SK-N-MC (cell line): ENCODE data around the gene HDAC4.

Experiments used
- DNase-seq: peaks from one replicate; pipeline ENCODE4 v3.0.0-alpha.2; 2011; ENCODE audit warnings: low read depth, low spot score
- H3K27ac ChIP-seq: fragments of 200-600 bp; sonication (generic); 2 replicates; pipeline ENCODE4 v1.5.1; 2016; ENCODE audit warnings: mixed run types
- H3K36me3 ChIP-seq: fragments of 200-600 bp; sonication (generic); 2 replicates; pipeline ENCODE4 v1.6.1; 2017; ENCODE audit warnings: antibody characterized with exemption, low read length, mixed read lengths; ENCODE audit not compliant: insufficient read depth
- H3K4me3 ChIP-seq: fragments of 200-600 bp; sonication (generic); 2 replicates; pipeline ENCODE4 v1.5.1; 2016
- H3K9ac ChIP-seq: fragments of 200-600 bp; sonication (generic); 2 replicates; pipeline ENCODE4 v1.8.0; 2017; ENCODE audit warnings: mixed run types, mixed read lengths; ENCODE audit not compliant: insufficient read length
- H3K9me3 ChIP-seq: fragments of 200-600 bp; sonication (generic); 2 replicates; pipeline ENCODE4 v1.6.1; 2017; ENCODE audit warnings: low read depth, mild to moderate bottlenecking, antibody characterized with exemption, low read length, moderate library complexity, mixed read lengths
- EZH2 ChIP-seq: fragments of 200-600 bp; sonication (generic); IDR thresholded peaks from one replicate; pipeline ENCODE4 v1.6.1; 2017; ENCODE audit warnings: antibody characterized with exemption
- FOXP2 ChIP-seq: optimal IDR thresholded peaks from 2 replicates; pipeline ENCODE3; 2011; ENCODE audit warnings: mild to moderate bottlenecking, moderate library complexity; ENCODE audit not compliant: insufficient read depth; ENCODE audit errors: extremely low read length, control extremely low read depth
- POLR2AphosphoS5 ChIP-seq: IDR thresholded peaks from 2 replicates; pipeline ENCODE4 v1.6.1; 2012; ENCODE audit warnings: mild to moderate bottlenecking, low read depth, low read length, borderline replicate concordance

HDAC4 gene

DNA sequence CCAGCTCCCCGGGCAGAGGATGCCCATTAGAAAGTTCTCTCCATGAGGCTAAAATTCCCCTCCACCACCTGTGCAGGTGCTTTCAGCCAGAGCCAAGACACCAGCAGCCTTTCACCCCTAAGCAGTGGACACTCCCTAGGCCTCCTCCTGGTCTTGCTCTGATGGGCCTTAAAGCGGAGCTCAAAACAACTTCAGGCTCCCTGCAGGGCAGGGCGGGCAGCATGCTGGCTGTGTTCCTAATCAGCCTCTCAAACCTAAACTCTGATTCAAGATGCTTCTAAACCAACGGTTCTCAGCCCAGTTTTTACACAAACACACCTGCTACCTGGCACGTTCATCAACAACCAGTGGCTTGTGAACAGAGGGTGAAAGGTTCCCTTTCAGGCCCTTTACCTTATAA lies 298.6 kb downstream of the HDAC4 start:
- Histone ChIP-seq H3K9me3 (no peaks in the 10 kb centered on the region), H3K36me3 (no peaks in the 10 kb centered on the region), H3K4me3 (no peak overlapping the region), H3K9ac (no peak overlapping the region), H3K27ac (no peak overlapping the region)
- no peak for TF ChIP-seq FOXP2
- TF ChIP-seq EZH2 = no peak
- no peak for TF ChIP-seq POLR2AphosphoS5
- DNase-seq = no peak

DNA sequence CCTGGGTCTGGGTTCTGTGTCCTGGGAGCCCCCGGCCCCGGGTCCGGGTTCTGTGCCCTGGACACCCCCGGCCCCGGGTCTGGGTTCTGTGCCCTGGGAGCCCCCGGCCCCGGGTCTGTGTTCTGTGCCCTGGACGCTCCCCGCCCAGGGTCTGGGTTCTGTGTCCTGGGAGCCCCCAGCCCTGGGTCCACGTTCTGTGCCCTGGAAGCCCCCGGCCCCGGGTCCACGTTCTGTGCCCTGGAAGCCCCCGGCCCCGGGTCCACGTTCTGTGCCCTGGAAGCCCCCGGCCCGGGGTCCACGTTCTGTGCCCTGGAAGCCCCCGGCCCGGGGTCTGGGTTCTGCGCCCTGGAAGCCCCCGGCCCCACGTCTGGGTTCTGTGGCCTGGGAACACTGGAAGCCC lies 299.0 kb downstream of the HDAC4 start:
- no peak for DNase-seq
- no peak for TF ChIP-seq POLR2AphosphoS5
- no peak for TF ChIP-seq EZH2
- no peak for TF ChIP-seq FOXP2
- Histone ChIP-seq H3K36me3 (no peaks in the 10 kb centered on the region), H3K4me3 (no peak overlapping the region), H3K9ac (no peak overlapping the region), H3K27ac (no peak overlapping the region), H3K9me3 (no peaks in the 10 kb centered on the region)

DNA sequence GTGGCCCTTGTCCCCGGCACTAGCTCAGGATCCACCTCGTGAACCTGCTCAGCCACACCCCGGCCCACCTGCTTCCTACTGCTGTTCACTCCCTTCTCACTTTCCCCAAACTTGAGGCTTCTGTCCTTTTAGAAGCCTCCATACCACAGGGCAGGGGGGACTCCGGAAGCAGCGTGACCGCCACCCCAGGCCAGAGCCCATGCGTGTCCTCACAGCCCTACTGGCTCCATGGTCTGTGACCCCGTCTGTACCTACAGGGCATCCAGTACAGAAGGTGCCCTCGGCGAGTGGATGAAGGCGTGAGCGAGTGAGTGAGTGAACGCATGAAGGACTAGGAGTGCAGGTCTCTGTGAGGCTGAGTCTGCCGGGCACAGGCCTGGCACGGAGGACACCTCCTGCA lies 299.7 kb downstream of the HDAC4 start:
- no peak for DNase-seq
- H3K9me3 ChIP-seq = no peaks in the 10 kb centered on the region
- no peak overlapping the region for H3K9ac ChIP-seq
- no peak overlapping the region for H3K4me3 ChIP-seq
- TF ChIP-seq FOXP2 = no peak
- TF ChIP-seq EZH2 = no peak
- no peak for TF ChIP-seq POLR2AphosphoS5
- no peak overlapping the region for H3K27ac ChIP-seq
- no peaks in the 10 kb centered on the region for H3K36me3 ChIP-seq

DNA sequence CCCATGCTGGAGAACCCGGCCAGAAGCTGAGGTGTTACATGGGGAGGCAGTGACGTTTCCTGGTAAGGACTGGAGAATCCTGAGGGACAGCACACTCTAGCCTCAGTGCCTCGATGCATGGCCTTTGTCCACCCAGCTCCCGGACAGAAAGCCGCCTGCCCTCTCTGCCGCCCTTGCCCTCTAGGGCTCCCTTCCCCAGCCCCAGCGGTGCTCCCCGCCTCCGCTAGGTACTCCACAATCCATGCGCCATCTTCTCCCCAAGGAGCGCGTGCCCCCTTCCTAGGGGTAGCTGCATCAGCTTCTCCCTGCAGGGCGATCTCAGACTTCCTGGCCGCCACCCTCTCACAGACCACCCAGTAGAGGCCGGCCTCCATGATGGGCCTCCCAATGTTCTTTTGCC lies 301.3 kb downstream of the HDAC4 start:
- H3K9me3 ChIP-seq = no peaks in the 10 kb centered on the region
- H3K4me3 ChIP-seq = no peak overlapping the region
- H3K9ac ChIP-seq = no peak overlapping the region
- H3K27ac ChIP-seq = no peak overlapping the region
- DNase-seq = no peak
- H3K36me3 ChIP-seq = no peaks in the 10 kb centered on the region
- TF ChIP-seq POLR2AphosphoS5 = no peak
- no peak for TF ChIP-seq FOXP2
- TF ChIP-seq EZH2 = no peak

DNA sequence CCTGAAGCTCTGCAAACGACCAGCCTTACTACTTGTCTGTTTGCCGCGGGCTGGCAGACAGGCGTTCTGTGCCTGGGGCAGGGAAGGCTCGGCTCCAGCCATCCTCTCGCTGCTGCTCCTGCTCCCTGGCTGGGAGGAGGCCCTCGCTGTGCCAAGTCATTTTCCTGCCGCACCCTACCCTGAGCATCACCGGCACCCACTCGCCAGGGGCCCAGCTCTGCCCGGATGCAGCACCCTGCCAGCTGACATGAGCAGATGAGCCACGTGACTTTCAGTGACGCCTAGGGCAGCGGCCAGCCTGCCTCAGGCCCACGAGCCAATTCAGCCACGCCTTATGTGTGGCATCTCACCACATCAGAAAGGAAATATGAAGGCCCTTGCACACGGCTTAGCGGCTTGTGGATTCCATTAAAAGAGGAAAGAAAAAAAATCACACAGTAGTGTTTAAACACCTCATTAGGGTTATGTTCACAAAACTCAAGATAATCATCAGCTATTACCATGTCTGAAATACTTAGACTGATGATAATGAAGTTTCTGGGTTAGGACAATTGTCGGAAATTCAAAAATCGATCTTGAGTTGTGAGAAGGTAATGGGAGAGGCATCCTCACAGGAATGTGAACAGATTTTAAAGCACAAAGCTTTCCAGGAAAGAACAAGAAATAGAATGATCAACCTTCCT lies 302.4 kb downstream of the HDAC4 start:
- TF ChIP-seq POLR2AphosphoS5 (no peak), FOXP2 (no peak), EZH2 (no peak)
- Histone ChIP-seq H3K4me3 (no peak overlapping the region), H3K9ac (no peak overlapping the region), H3K27ac (no peak overlapping the region), H3K36me3 (no peaks in the 10 kb centered on the region), H3K9me3 (no peaks in the 10 kb centered on the region)
- no peak for DNase-seq

DNA sequence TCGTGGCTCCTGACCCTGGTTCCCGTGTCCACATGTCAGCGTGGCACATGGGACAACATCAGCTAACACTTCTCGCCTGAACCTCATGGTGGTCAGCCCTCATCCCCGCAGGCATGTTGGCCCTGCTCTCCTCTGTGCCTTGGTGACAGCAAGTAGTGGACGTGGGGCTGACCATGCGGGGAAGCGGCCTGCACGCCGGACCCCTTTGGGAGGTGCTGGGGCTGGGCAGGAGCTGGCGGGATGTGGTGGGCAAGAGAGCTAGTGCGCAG lies 303.5 kb downstream of the HDAC4 start:
- no peak for TF ChIP-seq EZH2
- TF ChIP-seq POLR2AphosphoS5 = no peak
- no peak for TF ChIP-seq FOXP2
- H3K27ac ChIP-seq = no peak overlapping the region
- H3K4me3 ChIP-seq = no peak overlapping the region
- no peak overlapping the region for H3K9ac ChIP-seq
- no peaks in the 10 kb centered on the region for H3K9me3 ChIP-seq
- H3K36me3 ChIP-seq = no peaks in the 10 kb centered on the region
- no peak for DNase-seq

DNA sequence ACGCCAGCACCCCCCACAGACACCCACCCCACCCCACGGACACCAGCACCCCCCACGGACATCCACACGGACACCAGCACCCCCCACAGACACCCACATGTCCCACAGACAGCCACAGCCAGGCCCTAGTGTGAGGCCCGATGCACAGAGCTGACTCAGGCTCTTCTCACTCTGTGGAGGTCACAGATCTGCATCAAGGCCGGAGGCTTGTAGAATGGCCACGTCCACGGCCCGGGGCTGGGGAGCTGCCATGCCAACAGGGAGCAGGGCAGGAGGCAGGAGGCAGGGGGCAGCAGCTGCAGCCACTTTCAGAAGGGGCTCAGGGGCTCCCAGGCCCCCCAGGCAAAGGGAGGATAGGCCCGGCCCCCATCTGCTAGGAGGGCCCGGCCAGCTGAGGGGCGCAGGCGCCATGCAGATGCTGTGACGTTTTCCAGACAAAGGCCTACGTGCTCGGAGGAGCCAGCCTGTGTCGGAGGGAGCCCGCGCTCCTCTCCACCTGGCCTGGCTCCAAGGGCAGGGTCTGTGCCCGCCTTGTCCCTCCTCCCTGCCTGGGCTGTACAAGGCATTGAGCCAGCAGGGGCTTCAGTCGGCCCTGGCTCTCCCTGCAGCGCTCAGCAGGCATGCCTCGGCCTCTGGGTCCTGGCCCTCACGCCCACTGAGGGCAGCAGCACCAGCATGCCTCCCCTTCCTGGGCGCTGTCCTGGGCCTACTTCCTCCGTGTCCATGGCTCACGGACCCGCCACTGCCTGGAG lies 304.0 kb downstream of the HDAC4 start:
- H3K36me3 ChIP-seq = no peaks in the 10 kb centered on the region
- no peak overlapping the region for H3K27ac ChIP-seq
- no peak for DNase-seq
- H3K9ac ChIP-seq = no peak overlapping the region
- no peak for TF ChIP-seq EZH2
- no peak for TF ChIP-seq FOXP2
- no peak for TF ChIP-seq POLR2AphosphoS5
- H3K9me3 ChIP-seq = no peaks in the 10 kb centered on the region
- no peak overlapping the region for H3K4me3 ChIP-seq

DNA sequence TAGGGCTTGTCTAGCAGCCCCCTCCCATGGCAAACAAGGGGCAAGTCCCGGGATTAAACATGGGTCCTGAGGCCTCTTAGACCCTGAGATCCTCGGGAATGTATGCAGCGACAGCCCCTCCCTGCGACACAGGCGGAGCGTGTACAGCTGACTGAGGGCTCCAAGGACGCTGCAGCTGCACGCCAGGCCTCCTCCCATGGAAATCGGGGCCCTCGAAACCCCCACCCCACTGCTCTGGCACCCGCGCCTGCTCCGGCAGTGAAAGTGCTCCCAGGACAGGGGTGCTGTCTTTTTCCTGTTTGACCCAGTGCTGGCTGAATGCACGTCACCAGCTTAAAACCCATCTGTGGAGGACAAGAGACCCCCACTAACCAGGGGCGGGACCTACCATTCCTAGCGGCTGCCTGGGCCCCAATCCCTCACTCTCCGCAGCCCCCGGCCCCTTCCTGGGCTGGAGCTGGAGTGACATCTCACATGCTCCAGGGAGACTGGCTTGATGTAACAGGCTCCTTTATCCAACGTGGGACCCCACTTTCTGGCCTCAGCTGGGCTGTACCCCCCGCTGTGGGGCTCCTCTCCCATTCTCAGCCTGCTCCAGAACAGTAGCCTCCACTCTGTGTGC lies 305.2 kb downstream of the HDAC4 start:
- DNase-seq = no peak
- Histone ChIP-seq H3K9ac (no peak overlapping the region), H3K27ac (no peak overlapping the region), H3K36me3 (no peaks in the 10 kb centered on the region), H3K9me3 (no peaks in the 10 kb centered on the region), H3K4me3 (no peak overlapping the region)
- TF ChIP-seq EZH2 (no peak), POLR2AphosphoS5 (no peak), FOXP2 (no peak)
